ENCODE measurements around the gene IL19.
"Not testable (repeated sequence)": the region's sequence is repeated elsewhere in the genome, so short reads cannot be mapped to it uniquely, and the experiment has no call there.

Gene IL19

GRCh38 chr1:206761159-206761768 lies 9.3 kb upstream of the IL19 start:
- H3K4me1 ChIP-seq (ENCODE audit: control insufficient read depth, insufficient read depth, low read length): peaks cover 3% of the 10 kb centered on the region; the same call in 1 of the 2 replicates
- no peak overlapping the region for H3K4me3 ChIP-seq (ENCODE audit: low read depth, low read length)
- no peak overlapping the region for H3K27ac ChIP-seq (ENCODE audit: low read depth, low read length)
- H3K9ac ChIP-seq (ENCODE audit: low read length): no peak overlapping the region
- H3K9me3 ChIP-seq (ENCODE audit: control insufficient read depth, insufficient read depth, low read depth, low read length): no peaks in the 10 kb centered on the region
- no peaks in the 10 kb centered on the region for H3K36me3 ChIP-seq (ENCODE audit: control insufficient read depth, insufficient read depth, low read length)
- H3K27me3 ChIP-seq (ENCODE audit: control insufficient read depth, insufficient read depth, low read length): no peaks in the 10 kb centered on the region

- H3K4me3 ChIP-seq (ENCODE audit: low read depth, low read length); H3K36me3 ChIP-seq (ENCODE audit: control insufficient read depth, insufficient read depth, low read length); H3K27ac ChIP-seq (ENCODE audit: low read depth, low read length); H3K27me3 ChIP-seq (ENCODE audit: control insufficient read depth, insufficient read depth, low read length); H3K4me1 ChIP-seq (ENCODE audit: control insufficient read depth, insufficient read depth, low read length); H3K9me3 ChIP-seq (ENCODE audit: control insufficient read depth, insufficient read depth, low read depth, low read length); H3K9ac ChIP-seq (ENCODE audit: low read length): not testable (repeated sequence)
Observed at GRCh38 chr1:206762741-206763364, 7.7 kb upstream of the IL19 start.

GRCh38 chr1:206765771-206766170 lies 4.8 kb upstream of the IL19 start:
- not testable (repeated sequence) for H3K9ac ChIP-seq (ENCODE audit: low read length); H3K27ac ChIP-seq (ENCODE audit: low read depth, low read length); H3K4me3 ChIP-seq (ENCODE audit: low read depth, low read length); H3K9me3 ChIP-seq (ENCODE audit: control insufficient read depth, insufficient read depth, low read depth, low read length); H3K27me3 ChIP-seq (ENCODE audit: control insufficient read depth, insufficient read depth, low read length); H3K36me3 ChIP-seq (ENCODE audit: control insufficient read depth, insufficient read depth, low read length)
- peaks cover 17% of the 10 kb centered on the region for H3K4me1 ChIP-seq (ENCODE audit: control insufficient read depth, insufficient read depth, low read length)

GRCh38 chr1:206766251-206766856 lies 4.2 kb upstream of the IL19 start:
- no peak overlapping the region for H3K9ac ChIP-seq (ENCODE audit: low read length)
- no peaks in the 10 kb centered on the region for H3K27me3 ChIP-seq (ENCODE audit: control insufficient read depth, insufficient read depth, low read length)
- H3K27ac ChIP-seq (ENCODE audit: low read depth, low read length): no peak overlapping the region
- no peaks in the 10 kb centered on the region for H3K9me3 ChIP-seq (ENCODE audit: control insufficient read depth, insufficient read depth, low read depth, low read length)
- no peak overlapping the region for H3K4me3 ChIP-seq (ENCODE audit: low read depth, low read length)
- peaks cover 22% of the 10 kb centered on the region for H3K4me1 ChIP-seq (ENCODE audit: control insufficient read depth, insufficient read depth, low read length)
- H3K36me3 ChIP-seq (ENCODE audit: control insufficient read depth, insufficient read depth, low read length): no peaks in the 10 kb centered on the region

GRCh38 chr1:206768472-206769303 lies 1.9 kb upstream of the IL19 start:
- no peaks in the 10 kb centered on the region for H3K9me3 ChIP-seq (ENCODE audit: control insufficient read depth, insufficient read depth, low read depth, low read length)
- H3K4me3 ChIP-seq (ENCODE audit: low read depth, low read length): no peak overlapping the region
- peaks cover 10% of the 10 kb centered on the region; the same call in 1 of the 2 replicates for H3K27me3 ChIP-seq (ENCODE audit: control insufficient read depth, insufficient read depth, low read length)
- H3K9ac ChIP-seq (ENCODE audit: low read length): no peak overlapping the region
- no peak overlapping the region for H3K27ac ChIP-seq (ENCODE audit: low read depth, low read length)
- no peaks in the 10 kb centered on the region for H3K36me3 ChIP-seq (ENCODE audit: control insufficient read depth, insufficient read depth, low read length)
- H3K4me1 ChIP-seq (ENCODE audit: control insufficient read depth, insufficient read depth, low read length): peaks cover 22% of the 10 kb centered on the region

- peaks cover 22% of the 10 kb centered on the region for H3K4me1 ChIP-seq (ENCODE audit: control insufficient read depth, insufficient read depth, low read length)
- H3K4me3 ChIP-seq (ENCODE audit: low read depth, low read length): no peak overlapping the region
- H3K36me3 ChIP-seq (ENCODE audit: control insufficient read depth, insufficient read depth, low read length): no peaks in the 10 kb centered on the region
- no peak overlapping the region for H3K27ac ChIP-seq (ENCODE audit: low read depth, low read length)
- peaks cover 12% of the 10 kb centered on the region; the same call in 1 of the 2 replicates for H3K27me3 ChIP-seq (ENCODE audit: control insufficient read depth, insufficient read depth, low read length)
- no peaks in the 10 kb centered on the region for H3K9me3 ChIP-seq (ENCODE audit: control insufficient read depth, insufficient read depth, low read depth, low read length)
- H3K9ac ChIP-seq (ENCODE audit: low read length): no peak overlapping the region
Observed at GRCh38 chr1:206769304-206769731, 1.3 kb upstream of the IL19 start.

GRCh38 chr1:206771338-206771692 lies 742 bp downstream of the IL19 start:
- Histone ChIP-seq H3K4me3 (ENCODE audit: low read depth, low read length) (no peak overlapping the region), H3K27ac (ENCODE audit: low read depth, low read length) (no peak overlapping the region), H3K9me3 (ENCODE audit: control insufficient read depth, insufficient read depth, low read depth, low read length) (no peaks in the 10 kb centered on the region), H3K36me3 (ENCODE audit: control insufficient read depth, insufficient read depth, low read length) (no peaks in the 10 kb centered on the region), H3K4me1 (ENCODE audit: control insufficient read depth, insufficient read depth, low read length) (peaks cover 19% of the 10 kb centered on the region), H3K9ac (ENCODE audit: low read length) (no peak overlapping the region), H3K27me3 (ENCODE audit: control insufficient read depth, insufficient read depth, low read length) (peaks cover 12% of the 10 kb centered on the region; the same call in 1 of the 2 replicates)

GRCh38 chr1:206772243-206772937 lies 1.8 kb downstream of the IL19 start, which contains the start of gene IL10:
Gene IL10 (minus strand): TSS chr1:206772494. CDS start chr1:206772435, 59 bp downstream.
- peaks cover 12% of the 10 kb centered on the region; the same call in 1 of the 2 replicates for H3K27me3 ChIP-seq (ENCODE audit: control insufficient read depth, insufficient read depth, low read length)
- peaks cover 14% of the 10 kb centered on the region for H3K4me1 ChIP-seq (ENCODE audit: control insufficient read depth, insufficient read depth, low read length)
- no peaks in the 10 kb centered on the region for H3K36me3 ChIP-seq (ENCODE audit: control insufficient read depth, insufficient read depth, low read length)
- H3K4me3 ChIP-seq (ENCODE audit: low read depth, low read length): no peak within 1 kb of the TSS
- no peak within 1 kb of the TSS for H3K27ac ChIP-seq (ENCODE audit: low read depth, low read length)
- no peaks in the 10 kb centered on the region for H3K9me3 ChIP-seq (ENCODE audit: control insufficient read depth, insufficient read depth, low read depth, low read length)
- H3K9ac ChIP-seq (ENCODE audit: low read length): no peak within 1 kb of the TSS

- no peaks in the 10 kb centered on the region for H3K36me3 ChIP-seq (ENCODE audit: control insufficient read depth, insufficient read depth, low read length)
- no peaks in the 10 kb centered on the region for H3K9me3 ChIP-seq (ENCODE audit: control insufficient read depth, insufficient read depth, low read depth, low read length)
- peaks cover 12% of the 10 kb centered on the region; the same call in 1 of the 2 replicates for H3K27me3 ChIP-seq (ENCODE audit: control insufficient read depth, insufficient read depth, low read length)
- no peak overlapping the region for H3K4me3 ChIP-seq (ENCODE audit: low read depth, low read length)
- H3K4me1 ChIP-seq (ENCODE audit: control insufficient read depth, insufficient read depth, low read length): peaks cover 14% of the 10 kb centered on the region
- no peak overlapping the region for H3K27ac ChIP-seq (ENCODE audit: low read depth, low read length)
- no peak overlapping the region for H3K9ac ChIP-seq (ENCODE audit: low read length)
Observed at GRCh38 chr1:206774093-206774492, 3.5 kb downstream of the IL19 start.

- Histone ChIP-seq H3K36me3 (ENCODE audit: control insufficient read depth, insufficient read depth, low read length) (no peaks in the 10 kb centered on the region), H3K9ac (ENCODE audit: low read length) (no peak overlapping the region), H3K27ac (ENCODE audit: low read depth, low read length) (no peak overlapping the region), H3K4me1 (ENCODE audit: control insufficient read depth, insufficient read depth, low read length) (peaks cover under 1% of the 10 kb centered on the region), H3K4me3 (ENCODE audit: low read depth, low read length) (no peak overlapping the region), H3K9me3 (ENCODE audit: control insufficient read depth, insufficient read depth, low read depth, low read length) (no peaks in the 10 kb centered on the region), H3K27me3 (ENCODE audit: control insufficient read depth, insufficient read depth, low read length) (peaks cover 12% of the 10 kb centered on the region; the same call in 1 of the 2 replicates)
Observed at GRCh38 chr1:206776229-206776628, 5.7 kb downstream of the IL19 start.

All from HUES6 (cell line).